Measurements from ENCODE around the gene RBM14. TPM values are rescaled to one million over a fixed set of nuclear protein-coding genes. Genes with fewer than 3 reads are reported as not detected.

The RBM14 gene
- total RNA-seq, 2 donors from 2014 or later = 90.0 to 110 TPM

GRCh38 chr11:66636411-66636810 is 20.0 kb downstream of the RBM14 start:
- H3K27ac Mint-ChIP-seq = peak overlapping the region; percentile 74

GRCh38 chr11:66637557-66638176 is 21.2 kb downstream of the RBM14 start:
- H3K27me3 Mint-ChIP-seq (ENCODE audit: insufficient read depth) = no peaks in the 10 kb centered on the region
- Histone ChIP-seq H3K36me3 (ENCODE audit: control insufficient read depth, insufficient read depth, low read length) (peaks cover 63% of the 10 kb centered on the region), H3K27me3 (ENCODE audit: control insufficient read depth, insufficient read depth, low read length, poor library complexity, severe bottlenecking) (no peaks in the 10 kb centered on the region), H3K9ac (ENCODE audit: extremely low read depth, low read length, poor library complexity, severe bottlenecking) (peak overlapping the region; percentile 55), H3K9me3 (ENCODE audit: control insufficient read depth, low read length) (no peaks in the 10 kb centered on the region), H3K27ac (ENCODE audit: low read depth, low read length) (peak overlapping the region; percentile 61), H3K4me1 (ENCODE audit: control insufficient read depth, insufficient read depth, low read length) (no peaks in the 10 kb centered on the region), H3K4me3 (ENCODE audit: low read length) (peak overlapping the region; percentile 100)
- 64% methylated on average over 10 to 12 of the region's 12 CpGs for WGBS, 2 experiments (ENCODE audit: insufficient coverage in 1 of 2, insufficient read length in 1 of 2)
- H3K27ac Mint-ChIP-seq = peak overlapping the region; percentile 97
- H3K9me3 Mint-ChIP-seq = peaks cover 2% of the 10 kb centered on the region
- TF ChIP-seq CTCF (conservative IDR thresholded peaks at IDR 0.05) = no peak
- H3K4me1 Mint-ChIP-seq = peaks cover 43% of the 10 kb centered on the region
- peak; percentile 50 for DNase-seq
- peak overlapping the region; percentile 99 for H3K4me3 Mint-ChIP-seq
- peaks cover 61% of the 10 kb centered on the region for H3K36me3 Mint-ChIP-seq (ENCODE audit: low read depth)

More at GRCh38 chr11:66636411-66636810, 20.0 kb downstream of the RBM14 start:
- Mint-ChIP-seq H3K4me1 (peaks cover 30% of the 10 kb centered on the region), H3K36me3 (ENCODE audit: low read depth) (peaks cover 60% of the 10 kb centered on the region), H3K27me3 (ENCODE audit: insufficient read depth) (no peaks in the 10 kb centered on the region), H3K9me3 (peaks cover 2% of the 10 kb centered on the region), H3K4me3 (no peak overlapping the region)
- Histone ChIP-seq H3K9me3 (ENCODE audit: control insufficient read depth, low read length) (no peaks in the 10 kb centered on the region), H3K4me3 (ENCODE audit: low read length) (no peak overlapping the region), H3K4me1 (ENCODE audit: control insufficient read depth, insufficient read depth, low read length) (no peaks in the 10 kb centered on the region), H3K27ac (ENCODE audit: low read depth, low read length) (no peak overlapping the region), H3K36me3 (ENCODE audit: control insufficient read depth, insufficient read depth, low read length) (peaks cover 62% of the 10 kb centered on the region), H3K27me3 (ENCODE audit: control insufficient read depth, insufficient read depth, low read length, poor library complexity, severe bottlenecking) (no peaks in the 10 kb centered on the region), H3K9ac (ENCODE audit: extremely low read depth, low read length, poor library complexity, severe bottlenecking) (no peak overlapping the region)
- no peak for DNase-seq
- no peak for TF ChIP-seq CTCF (conservative IDR thresholded peaks at IDR 0.05)
- 96 to 100% methylated on average over 3 of the region's 3 CpGs for WGBS, 2 experiments (ENCODE audit: insufficient coverage in 1 of 2, insufficient read length in 1 of 2)

GRCh38 chr11:66638177-66639065 is 22.0 kb downstream of the RBM14 start, which contains the start of gene RBM4:
TSS of gene RBM4 (plus strand) at chr11:66638703. CDS start at chr11:66639712, 1,009 bp downstream.
- peaks cover 50% of the 10 kb centered on the region for H3K4me1 Mint-ChIP-seq
- H3K36me3 Mint-ChIP-seq (ENCODE audit: low read depth) = peaks cover 63% of the 10 kb centered on the region
- WGBS, 2 experiments (ENCODE audit: insufficient coverage in 1 of 2, insufficient read length in 1 of 2) = 0% methylated on average over 48 to 63 of the region's 63 CpGs
- peak; percentile 99 for DNase-seq
- Histone ChIP-seq H3K4me3 (ENCODE audit: low read length) (peak within 1 kb of the TSS; percentile 100), H3K36me3 (ENCODE audit: control insufficient read depth, insufficient read depth, low read length) (peaks cover 63% of the 10 kb centered on the region), H3K27ac (ENCODE audit: low read depth, low read length) (peak within 1 kb of the TSS; percentile 96), H3K27me3 (ENCODE audit: control insufficient read depth, insufficient read depth, low read length, poor library complexity, severe bottlenecking) (no peaks in the 10 kb centered on the region), H3K4me1 (ENCODE audit: control insufficient read depth, insufficient read depth, low read length) (no peaks in the 10 kb centered on the region), H3K9me3 (ENCODE audit: control insufficient read depth, low read length) (no peaks in the 10 kb centered on the region), H3K9ac (ENCODE audit: extremely low read depth, low read length, poor library complexity, severe bottlenecking) (peak within 1 kb of the TSS; percentile 99)
- H3K27ac Mint-ChIP-seq = peak within 1 kb of the TSS; percentile 100
- peak; percentile 14 for TF ChIP-seq CTCF (conservative IDR thresholded peaks at IDR 0.05)
- H3K9me3 Mint-ChIP-seq = peaks cover 2% of the 10 kb centered on the region
- peak within 1 kb of the TSS; percentile 99 for H3K4me3 Mint-ChIP-seq
- no peaks in the 10 kb centered on the region for H3K27me3 Mint-ChIP-seq (ENCODE audit: insufficient read depth)

All from endodermal cell (in vitro differentiated cells).